Retinal pigment epithelial cell (primary cell): Measurements from ENCODE around the gene RRP1.

Experiments used
- DNase-seq: peaks from one replicate; pipeline ENCODE4 v3.0.0-alpha.2; 2010; ENCODE audit warnings: low read depth
- H3K4me3 ChIP-seq: 2 replicates; pipeline ENCODE4 v1.5.1; 2011; ENCODE audit warnings: mild to moderate bottlenecking, low read length, control low read depth, moderate library complexity
- TF ChIP-seq, protein P1 (sequence below): conservative IDR thresholded peaks from 2 replicates; pipeline ENCODE4 v1.5.1; 2011; ENCODE audit warnings: low read depth, low read length, control low read depth, inconsistent platforms

The RRP1 gene

DNA sequence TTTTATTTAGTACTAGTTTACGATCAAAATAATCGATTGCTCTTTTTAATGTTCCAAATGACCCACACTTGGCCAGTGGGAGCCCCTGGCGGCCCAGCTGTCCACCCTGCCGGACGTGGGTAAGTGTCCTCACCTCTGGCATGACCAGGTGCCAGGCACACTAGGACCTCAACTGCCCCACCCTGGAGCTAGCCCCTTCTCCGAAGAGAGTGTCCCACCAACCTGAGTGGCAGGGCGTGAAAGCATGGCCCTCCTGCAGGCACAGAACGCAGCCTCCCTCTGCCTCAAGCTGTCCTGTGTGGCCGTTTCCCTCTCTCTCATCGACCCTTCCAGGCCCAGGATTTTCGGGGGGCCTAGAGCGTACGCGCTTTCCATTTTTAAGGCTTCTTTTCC lies 42.8 kb downstream of the RRP1 start:
- no peak overlapping the region for H3K4me3 ChIP-seq
- TF ChIP-seq, protein P1, sequence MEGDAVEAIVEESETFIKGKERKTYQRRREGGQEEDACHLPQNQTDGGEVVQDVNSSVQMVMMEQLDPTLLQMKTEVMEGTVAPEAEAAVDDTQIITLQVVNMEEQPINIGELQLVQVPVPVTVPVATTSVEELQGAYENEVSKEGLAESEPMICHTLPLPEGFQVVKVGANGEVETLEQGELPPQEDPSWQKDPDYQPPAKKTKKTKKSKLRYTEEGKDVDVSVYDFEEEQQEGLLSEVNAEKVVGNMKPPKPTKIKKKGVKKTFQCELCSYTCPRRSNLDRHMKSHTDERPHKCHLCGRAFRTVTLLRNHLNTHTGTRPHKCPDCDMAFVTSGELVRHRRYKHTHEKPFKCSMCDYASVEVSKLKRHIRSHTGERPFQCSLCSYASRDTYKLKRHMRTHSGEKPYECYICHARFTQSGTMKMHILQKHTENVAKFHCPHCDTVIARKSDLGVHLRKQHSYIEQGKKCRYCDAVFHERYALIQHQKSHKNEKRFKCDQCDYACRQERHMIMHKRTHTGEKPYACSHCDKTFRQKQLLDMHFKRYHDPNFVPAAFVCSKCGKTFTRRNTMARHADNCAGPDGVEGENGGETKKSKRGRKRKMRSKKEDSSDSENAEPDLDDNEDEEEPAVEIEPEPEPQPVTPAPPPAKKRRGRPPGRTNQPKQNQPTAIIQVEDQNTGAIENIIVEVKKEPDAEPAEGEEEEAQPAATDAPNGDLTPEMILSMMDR: no peak
- DNase-seq: no peak

DNA sequence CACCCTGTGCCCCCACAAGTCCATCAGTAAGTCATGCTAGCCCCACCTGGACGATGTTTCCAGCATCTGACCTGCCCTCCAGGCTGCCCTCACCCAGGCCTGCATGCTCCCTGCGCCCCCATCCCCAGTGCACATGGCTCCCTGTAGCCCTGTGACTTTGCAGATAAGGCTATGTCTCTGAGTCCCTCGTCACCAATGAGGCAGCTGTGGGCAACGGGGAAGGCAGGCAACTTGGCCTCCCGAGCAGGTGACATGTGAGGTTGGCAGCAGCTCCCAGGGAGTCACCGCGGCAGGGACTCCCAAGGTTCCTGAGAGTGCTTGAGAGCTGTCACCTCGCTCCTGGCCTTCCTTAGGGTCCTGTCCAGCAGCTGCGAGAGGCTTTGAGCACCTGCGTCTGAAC lies 43.3 kb downstream of the RRP1 start:
- TF ChIP-seq, protein P1: no peak
- DNase-seq: no peak

DNA sequence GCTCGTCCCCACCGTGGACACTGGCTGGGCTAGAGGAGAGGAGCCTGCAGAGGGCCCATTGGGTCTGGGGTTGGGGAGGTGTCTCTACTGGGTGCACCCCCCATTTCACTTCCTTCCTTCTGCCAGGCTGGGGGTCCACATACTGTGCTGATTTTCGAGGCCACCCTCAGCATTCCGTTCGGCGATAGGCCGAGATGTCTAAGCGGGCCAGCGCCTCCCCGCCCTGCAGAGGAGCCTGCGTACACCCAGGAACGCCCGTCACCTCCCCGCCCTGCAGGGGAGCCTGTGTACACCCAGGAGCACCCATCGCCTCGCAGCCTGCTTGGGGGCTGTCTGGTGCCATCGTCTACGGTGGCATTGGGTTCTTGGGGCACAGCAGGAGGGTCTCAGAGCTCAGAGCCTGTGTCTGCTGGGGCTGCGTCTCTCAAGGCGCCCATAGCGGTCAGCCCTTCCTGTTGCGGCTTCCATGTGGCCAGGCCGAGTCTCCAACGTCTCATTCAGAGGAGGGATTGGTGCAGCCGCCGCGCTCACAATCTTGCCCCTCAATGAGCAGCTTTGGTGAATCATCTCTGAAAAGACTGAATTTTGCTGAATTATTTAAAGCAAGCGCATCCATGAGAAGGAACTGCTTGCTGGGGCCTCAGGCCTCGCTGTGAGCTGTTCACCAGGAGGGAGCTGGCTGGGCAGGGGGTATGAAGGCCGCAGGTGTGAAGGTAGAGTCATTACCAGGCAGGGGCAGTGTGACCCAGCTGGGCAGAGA lies 44.9 kb downstream of the RRP1 start:
- TF ChIP-seq, protein P1: no peak

More for the DNA sequence above, 43.3 kb downstream of the RRP1 start:
- H3K4me3 ChIP-seq: no peak overlapping the region

GRCh38 chr21:43835050-43835449 lies 45.7 kb downstream of the RRP1 start:
- DNase-seq: no peak
- no peak overlapping the region for H3K4me3 ChIP-seq
- TF ChIP-seq, protein P1: no peak

More for the DNA sequence above, 44.9 kb downstream of the RRP1 start:
- no peak for DNase-seq
- H3K4me3 ChIP-seq: no peak overlapping the region

GRCh38 chr21:43835861-43836260 lies 46.5 kb downstream of the RRP1 start:
- H3K4me3 ChIP-seq: no peak overlapping the region
- TF ChIP-seq, protein P1: no peak
- no peak for DNase-seq

DNA sequence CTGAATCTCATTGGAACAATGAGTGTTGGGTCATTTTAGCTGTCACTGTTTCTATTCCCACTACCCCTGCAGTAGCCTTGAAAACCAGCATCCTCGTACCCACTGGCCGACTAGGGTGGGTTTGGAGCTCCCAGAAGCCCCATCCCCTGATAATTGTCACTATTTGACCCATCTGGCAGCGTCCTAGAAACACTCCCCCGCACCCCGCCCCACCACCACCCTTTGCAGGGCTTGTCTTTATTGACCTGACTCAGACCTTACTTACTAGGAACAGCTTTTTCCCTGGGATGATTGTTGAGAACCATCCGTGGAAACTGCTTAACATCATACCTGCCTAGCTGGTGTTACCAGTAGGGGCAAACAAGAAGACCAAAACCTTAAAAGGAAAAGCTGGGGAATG lies 47.2 kb downstream of the RRP1 start:
- no peak overlapping the region for H3K4me3 ChIP-seq
- no peak for DNase-seq
- TF ChIP-seq, protein P1: no peak

DNA sequence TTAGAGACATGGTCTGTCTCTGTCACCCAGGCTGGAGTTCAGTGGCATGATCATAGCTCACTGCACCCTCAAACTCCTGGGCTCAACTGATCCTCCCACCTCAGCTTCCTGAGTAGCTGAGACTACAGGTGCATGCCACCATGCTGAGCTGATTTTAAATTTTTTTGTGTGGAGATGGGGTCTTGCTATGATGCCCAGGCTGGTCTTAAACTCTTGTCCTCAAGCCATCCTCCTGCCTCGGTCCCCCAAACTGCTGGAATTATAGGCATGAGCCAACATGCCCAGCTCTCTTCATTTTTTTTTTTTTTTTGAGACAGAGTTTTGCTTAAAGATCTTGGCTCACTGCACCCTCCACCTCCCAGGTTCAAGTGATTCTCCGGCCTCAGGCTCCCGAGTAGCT lies 50.9 kb downstream of the RRP1 start:
- H3K4me3 ChIP-seq: no peak overlapping the region
- DNase-seq: no peak
- TF ChIP-seq, protein P1: no peak
